Common myeloid progenitor, CD34-positive (primary cell): ENCODE results near the gene TWIST2.

Experiments used
- CTCF ChIA-PET: fragments of 350-600 bp; sonication (Branson Sonifier 250); formaldehyde crosslinking; loops from one replicate; lab custom pipeline; 2021; ENCODE audit warnings: antibody characterized with exemption; lab: Charles Lee
- POLR2A ChIA-PET: fragments of 350-600 bp; sonication (Branson Sonifier 250); formaldehyde crosslinking; loops from one replicate; lab custom pipeline; 2021; ENCODE audit warnings: antibody characterized with exemption; lab: Charles Lee
- DNase-seq, 3 donors: peaks; one replicate each; pipeline versions ENCODE4 v3.0.0 to v3.0.0-alpha.2; 2013
- H3K27ac ChIP-seq, 2 experiments: 1 replicate in 1 of 2; 2 replicates in 1 of 2; pipeline ENCODE4 v1.7.0; 2013; ENCODE audit warnings: inconsistent platforms in 2 of 2, low read length in 2 of 2, mild to moderate bottlenecking in 2 of 2, low read depth in 1 of 2, moderate library complexity in 1 of 2; ENCODE audit not compliant: severe bottlenecking in 2 of 2, insufficient read depth in 1 of 2, poor library complexity in 1 of 2
- H3K27me3 ChIP-seq, 5 experiments: replicated peaks in 2 of 5; 1 replicate in 3 of 5; 2 replicates in 2 of 5; pipeline versions ENCODE4 v1.6.1 to v1.7.0; 2013; ENCODE audit warnings: low read length in 4 of 5, mild to moderate bottlenecking in 2 of 5, moderate library complexity in 2 of 5, inconsistent platforms in 1 of 5; ENCODE audit not compliant: insufficient read depth in 5 of 5, control insufficient read depth in 4 of 5
- H3K36me3 ChIP-seq, 4 experiments: 1 replicate in 2 of 4; 2 replicates in 2 of 4; pipeline versions ENCODE4 v1.6.1 to v1.7.0; 2013; ENCODE audit warnings: low read length in 3 of 4, control low read depth in 1 of 4, mild to moderate bottlenecking in 1 of 4; ENCODE audit not compliant: control insufficient read depth in 4 of 4, insufficient read depth in 4 of 4
- H3K4me1 ChIP-seq, 4 experiments: 1 replicate in 3 of 4; 2 replicates in 1 of 4; pipeline versions ENCODE4 v1.6.1 to v1.7.1; 2013; ENCODE audit warnings: low read length in 3 of 4, mild to moderate bottlenecking in 3 of 4, control low read depth in 1 of 4, inconsistent platforms in 1 of 4, moderate library complexity in 1 of 4; ENCODE audit not compliant: control insufficient read depth in 4 of 4, insufficient read depth in 4 of 4; ENCODE audit errors: control extremely low read depth in 1 of 4
- H3K4me3 ChIP-seq, 7 experiments: 1 replicate in 4 of 7; 2 replicates in 3 of 7; pipeline versions ENCODE4 v1.5.1 to v1.7.0; 2013; ENCODE audit warnings: mild to moderate bottlenecking in 7 of 7, low read length in 6 of 7, moderate library complexity in 6 of 7, inconsistent platforms in 2 of 7, low read depth in 2 of 7, control low read depth in 1 of 7; ENCODE audit not compliant: insufficient read depth in 4 of 7, control insufficient read depth in 1 of 7; ENCODE audit errors: extremely low read depth in 1 of 7
- H3K9me3 ChIP-seq, 5 experiments: 1 replicate in 4 of 5; 2 replicates in 1 of 5; pipeline versions ENCODE4 v1.6.1 to v1.7.1; 2013; ENCODE audit warnings: low read length in 4 of 5, mild to moderate bottlenecking in 2 of 5, inconsistent platforms in 1 of 5, low read depth in 1 of 5, moderate library complexity in 1 of 5; ENCODE audit not compliant: control insufficient read depth in 4 of 5, insufficient read depth in 2 of 5; ENCODE audit errors: control extremely low read depth in 1 of 5
- WGBS: methylation state at CpG from one replicate; pipeline ENCODE4 v1.1.5; 2013; ENCODE audit not compliant: insufficient coverage; 5-methylcytosine and 5-hydroxymethylcytosine counted together

TWIST2 gene

DNA sequence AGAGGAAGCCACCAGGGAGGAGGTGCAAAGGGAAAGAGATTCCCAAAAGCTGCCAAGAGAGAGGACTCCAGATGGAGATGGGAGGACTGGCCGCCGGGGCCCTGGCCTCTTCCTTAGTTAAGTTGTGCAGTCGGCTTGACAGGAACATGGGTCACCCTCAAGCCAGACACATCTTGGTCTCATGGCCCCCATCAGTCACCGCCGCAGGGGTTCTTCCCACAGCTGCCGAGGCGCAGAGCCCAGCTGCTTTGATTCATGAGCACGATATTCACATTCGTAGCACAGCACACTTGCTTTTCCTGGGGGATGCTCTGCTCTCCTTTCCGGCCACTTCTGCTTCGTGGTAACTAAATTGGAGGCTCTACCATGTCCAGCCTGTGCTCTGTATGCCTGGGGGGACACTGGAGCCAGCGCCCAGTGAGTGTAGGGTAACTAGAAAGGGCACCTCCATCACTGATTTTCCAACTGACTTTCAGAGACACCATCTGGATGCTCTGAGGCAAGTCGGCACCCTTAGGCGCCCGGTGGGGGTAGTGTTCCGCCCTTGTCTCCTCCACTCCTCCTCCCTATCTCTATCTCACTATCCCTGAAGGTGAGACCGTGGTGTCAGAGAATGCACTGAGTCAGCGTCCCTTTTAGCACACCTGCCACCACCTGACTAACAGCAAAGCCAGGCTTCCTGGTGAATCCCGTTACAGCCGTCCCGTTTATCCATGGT, 13.3 kb downstream of the TWIST2 start:
- Histone ChIP-seq H3K27me3 (peaks cover 0 to 43% (median 15%) of the 10 kb centered on the region in 5 experiments), H3K36me3 (no peaks in the 10 kb centered on the region), H3K4me1 (no peaks in the 10 kb centered on the region), H3K4me3 (no peak overlapping the region), H3K9me3 (no peaks in the 10 kb centered on the region), H3K27ac (no peak overlapping the region)
- POLR2A ChIA-PET: no interaction called here
- no peak for DNase-seq
- WGBS: 86% methylated on average over 18 of the region's 21 CpGs
- CTCF ChIA-PET: no interaction called here

- 86% methylated on average over 5 of the region's 10 CpGs for WGBS
- POLR2A ChIA-PET: no interaction called here
- DNase-seq: no peak
- H3K4me3 ChIP-seq: no peak overlapping the region
- H3K4me1 ChIP-seq: no peaks in the 10 kb centered on the region
- H3K36me3 ChIP-seq: no peaks in the 10 kb centered on the region
- no peaks in the 10 kb centered on the region for H3K9me3 ChIP-seq
- CTCF ChIA-PET: no interaction called here
- H3K27me3 ChIP-seq: peaks cover 0 to 41% (median 15%) of the 10 kb centered on the region in 5 experiments
- no peak overlapping the region for H3K27ac ChIP-seq
Observed at GRCh38 chr2:238861766-238862315, 14.0 kb downstream of the TWIST2 start.

DNA sequence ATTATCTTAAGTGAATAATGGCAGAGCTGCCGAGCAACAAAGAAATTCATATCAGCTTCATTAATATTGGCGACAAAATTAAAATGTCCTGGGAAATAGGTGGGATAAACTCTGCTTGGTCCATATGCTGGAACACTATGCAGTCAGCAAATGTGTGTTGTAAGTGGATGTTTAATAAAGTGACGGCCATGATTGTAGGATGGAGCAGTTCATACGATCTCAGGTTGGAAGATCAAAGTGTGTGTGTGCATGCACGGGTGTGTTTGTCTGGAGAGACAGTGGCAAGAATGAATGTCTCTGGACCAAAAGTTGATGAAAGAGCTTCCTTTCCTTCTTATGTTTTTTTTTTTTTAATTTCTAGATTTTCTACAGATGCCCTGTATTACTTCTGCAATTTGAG, 14.8 kb downstream of the TWIST2 start:
- peaks cover 0 to 38% (median 12%) of the 10 kb centered on the region in 5 experiments for H3K27me3 ChIP-seq
- no peak overlapping the region for H3K27ac ChIP-seq
- ChIA-PET CTCF (no interaction called here), POLR2A (no interaction called here)
- no peak for DNase-seq
- 96% methylated on average over 3 of the region's 5 CpGs for WGBS
- no peaks in the 10 kb centered on the region for H3K4me1 ChIP-seq
- no peak overlapping the region for H3K4me3 ChIP-seq
- H3K36me3 ChIP-seq: no peaks in the 10 kb centered on the region
- no peaks in the 10 kb centered on the region for H3K9me3 ChIP-seq

DNA sequence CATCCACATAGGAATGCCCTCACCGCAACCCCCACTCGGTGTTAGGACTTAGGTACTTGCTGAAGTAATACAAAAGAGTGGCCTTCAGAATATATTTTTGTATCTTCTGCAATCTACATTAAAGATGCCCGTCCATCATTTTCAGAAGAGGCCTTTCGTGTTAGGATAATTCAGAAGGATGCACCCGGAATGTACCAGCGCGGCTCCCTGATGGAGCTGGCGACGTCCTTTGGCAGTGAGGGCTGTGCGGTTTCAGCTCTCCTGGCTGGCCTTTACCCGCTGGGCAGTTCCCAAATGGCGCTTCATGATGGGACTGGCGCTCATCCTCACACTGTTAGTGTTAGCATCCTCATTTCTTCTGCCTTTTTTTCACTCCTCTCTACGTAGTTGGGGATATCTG, 15.3 kb downstream of the TWIST2 start:
- WGBS: 97% methylated on average over 12 of the region's 14 CpGs
- no peaks in the 10 kb centered on the region for H3K4me1 ChIP-seq
- CTCF ChIA-PET: no interaction called here

GRCh38 chr2:238863749-238864206, 15.9 kb downstream of the TWIST2 start:
- H3K4me1 ChIP-seq: no peaks in the 10 kb centered on the region
- no peak overlapping the region for H3K4me3 ChIP-seq
- 89% methylated on average over 7 of the region's 9 CpGs for WGBS
- ChIA-PET POLR2A (no interaction called here), CTCF (no interaction called here)
- H3K27me3 ChIP-seq: peaks cover 0 to 41% (median 12%) of the 10 kb centered on the region in 5 experiments
- no peak overlapping the region for H3K27ac ChIP-seq
- no peaks in the 10 kb centered on the region for H3K9me3 ChIP-seq
- no peaks in the 10 kb centered on the region for H3K36me3 ChIP-seq
- DNase-seq: no peak

More for the DNA sequence above, 15.3 kb downstream of the TWIST2 start:
- H3K27ac ChIP-seq: no peak overlapping the region
- H3K9me3 ChIP-seq: no peaks in the 10 kb centered on the region
- H3K4me3 ChIP-seq: no peak overlapping the region
- POLR2A ChIA-PET: no interaction called here
- no peaks in the 10 kb centered on the region for H3K36me3 ChIP-seq
- no peak for DNase-seq
- H3K27me3 ChIP-seq: peaks cover 0 to 41% (median 12%) of the 10 kb centered on the region in 5 experiments

DNA sequence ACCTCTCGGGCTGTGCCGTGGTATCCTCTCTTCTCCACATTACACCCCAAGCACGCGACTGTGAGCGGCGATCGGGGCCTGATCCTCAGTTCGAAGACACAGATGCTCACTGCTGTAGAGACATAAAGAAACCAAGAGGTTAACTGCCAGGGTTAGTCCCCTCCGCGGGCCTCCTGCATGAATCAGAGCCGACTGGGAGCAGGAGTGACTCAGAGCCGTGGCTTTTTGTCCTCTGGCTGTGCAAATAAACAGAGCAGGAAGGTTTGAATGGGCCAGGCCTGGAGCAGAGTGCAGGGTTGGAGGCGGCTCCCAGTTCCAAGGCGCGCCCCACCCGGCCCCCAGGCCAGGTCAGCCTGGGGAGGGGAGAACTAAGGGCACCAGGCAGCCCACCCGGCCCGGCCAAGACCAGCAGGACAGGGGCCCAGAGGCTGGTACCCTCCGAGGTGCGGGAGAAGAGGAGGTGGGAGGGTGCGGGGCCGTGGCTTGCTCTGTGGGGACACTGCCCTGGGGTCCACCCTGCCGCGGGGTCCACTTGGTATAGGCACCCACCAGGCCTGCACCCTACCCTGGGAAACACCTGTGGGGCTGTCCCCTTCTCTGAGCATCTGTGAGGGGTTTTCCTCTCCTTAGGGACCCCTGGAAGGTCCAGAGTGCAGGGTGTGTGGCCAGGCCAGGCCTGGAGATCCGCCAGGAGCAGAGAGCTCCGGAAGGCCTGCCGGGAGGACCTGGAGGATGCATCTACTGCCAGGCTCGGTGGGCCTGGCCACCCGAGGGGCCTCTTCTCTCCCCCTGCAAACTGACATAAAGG, 16.5 kb downstream of the TWIST2 start:
- H3K4me1 ChIP-seq: no peaks in the 10 kb centered on the region
- ChIA-PET POLR2A (no interaction called here), CTCF (no interaction called here)
- H3K4me3 ChIP-seq: no peak overlapping the region
- peaks cover 0 to 41% (median 9%) of the 10 kb centered on the region in 5 experiments for H3K27me3 ChIP-seq
- WGBS: 74% methylated on average over 21 of the region's 29 CpGs
- H3K36me3 ChIP-seq: no peaks in the 10 kb centered on the region
- H3K9me3 ChIP-seq: no peaks in the 10 kb centered on the region
- no peak for DNase-seq
- no peak overlapping the region for H3K27ac ChIP-seq
